ENCODE results near the gene ADAM23.
"Not testable (repeated sequence)": the region's sequence is repeated elsewhere in the genome, so short reads cannot be mapped to it uniquely, and the experiment has no call there.

DNA sequence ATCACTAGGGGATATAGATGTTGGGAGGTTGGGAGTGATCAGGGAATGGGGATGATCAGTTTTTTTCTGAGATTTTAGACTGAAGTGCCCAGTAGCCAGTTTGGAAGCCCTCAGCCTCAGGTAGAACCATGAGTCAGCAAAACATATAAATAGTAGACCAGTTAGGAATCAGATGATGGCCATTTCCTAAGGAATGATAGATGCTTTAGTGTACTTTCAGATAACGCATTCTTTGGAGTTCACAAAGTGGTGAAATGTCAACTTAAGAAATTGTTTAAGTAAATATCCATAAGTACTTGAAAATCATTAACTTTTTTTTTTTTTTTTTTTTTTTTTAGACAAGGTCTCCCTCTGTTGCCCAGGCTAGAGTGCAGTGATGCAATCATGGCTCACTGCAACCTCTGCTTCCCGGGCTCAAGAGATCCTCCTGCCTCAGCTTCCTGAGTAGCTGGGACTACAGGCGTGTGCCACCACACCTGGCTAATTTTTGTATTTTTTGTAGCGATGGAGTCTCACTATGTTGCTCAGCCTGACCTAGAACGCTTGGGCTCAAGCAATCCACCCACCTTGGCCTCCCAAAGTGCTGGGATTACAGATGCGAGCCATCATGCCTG lies 40.3 kb upstream of the ADAM23 start:
- TF ChIP-seq, protein P1, sequence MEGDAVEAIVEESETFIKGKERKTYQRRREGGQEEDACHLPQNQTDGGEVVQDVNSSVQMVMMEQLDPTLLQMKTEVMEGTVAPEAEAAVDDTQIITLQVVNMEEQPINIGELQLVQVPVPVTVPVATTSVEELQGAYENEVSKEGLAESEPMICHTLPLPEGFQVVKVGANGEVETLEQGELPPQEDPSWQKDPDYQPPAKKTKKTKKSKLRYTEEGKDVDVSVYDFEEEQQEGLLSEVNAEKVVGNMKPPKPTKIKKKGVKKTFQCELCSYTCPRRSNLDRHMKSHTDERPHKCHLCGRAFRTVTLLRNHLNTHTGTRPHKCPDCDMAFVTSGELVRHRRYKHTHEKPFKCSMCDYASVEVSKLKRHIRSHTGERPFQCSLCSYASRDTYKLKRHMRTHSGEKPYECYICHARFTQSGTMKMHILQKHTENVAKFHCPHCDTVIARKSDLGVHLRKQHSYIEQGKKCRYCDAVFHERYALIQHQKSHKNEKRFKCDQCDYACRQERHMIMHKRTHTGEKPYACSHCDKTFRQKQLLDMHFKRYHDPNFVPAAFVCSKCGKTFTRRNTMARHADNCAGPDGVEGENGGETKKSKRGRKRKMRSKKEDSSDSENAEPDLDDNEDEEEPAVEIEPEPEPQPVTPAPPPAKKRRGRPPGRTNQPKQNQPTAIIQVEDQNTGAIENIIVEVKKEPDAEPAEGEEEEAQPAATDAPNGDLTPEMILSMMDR (IDR thresholded peaks at IDR 0.05): not testable (repeated sequence)
- not testable (repeated sequence) for TF ChIP-seq POLR2A (IDR thresholded peaks at IDR 0.05)

Data from thyroid gland (tissue), 4 donors.